HEK293 (cell line): ENCODE results near the gene DNAAF9.

Source experiments
- CTCF ChIA-PET: fragments of 350-600 bp; formaldehyde crosslinking; extraction: SDS; loops from one replicate; lab custom pipeline; 2021; ENCODE audit warnings: antibody characterized with exemption; lab: Yijun Ruan, JAX
- POLR2A ChIA-PET: fragments of 300-600 bp; formaldehyde crosslinking; extraction: SDS; loops from one replicate; lab custom pipeline; 2020; ENCODE audit warnings: antibody characterized with exemption, inconsistent platforms; lab: Yijun Ruan, JAX
- H3K27ac ChIP-seq: fragments of 200-500 bp; sonication (Bioruptor generic); 2 replicates; pipeline ENCODE4 v1.5.1; 2014; ENCODE audit warnings: low read depth, low read length, control low read depth, inconsistent platforms; ENCODE audit errors: extremely low read depth
- H3K36me3 ChIP-seq, 2 experiments: fragments of 200-500 bp in 1 of 2; sonication (Bioruptor generic) in 1 of 2; 1 replicate in 1 of 2; 2 replicates in 1 of 2; pipeline ENCODE4 v1.5.1; 2014 to 2017; ENCODE audit warnings: inconsistent platforms in 2 of 2, low read length in 2 of 2; ENCODE audit not compliant: control insufficient read depth in 2 of 2, insufficient read depth in 1 of 2
- H3K4me1 ChIP-seq: fragments of 200-500 bp; sonication (Bioruptor generic); 2 replicates; pipeline ENCODE4 v1.5.1; 2014; ENCODE audit warnings: mild to moderate bottlenecking, low read length, inconsistent platforms; ENCODE audit not compliant: control insufficient read depth, insufficient read depth
- H3K4me3 ChIP-seq: 2 replicates; pipeline ENCODE4 v1.5.1; 2011; ENCODE audit warnings: low read depth, mild to moderate bottlenecking, control low read depth, low read length, moderate library complexity
- H3K9me3 ChIP-seq: fragments of 200-500 bp; sonication (Bioruptor generic); 2 replicates; pipeline ENCODE4 v1.5.1; 2014; ENCODE audit warnings: low read depth, low read length, inconsistent platforms; ENCODE audit not compliant: control insufficient read depth, insufficient read depth
- EGR2 ChIP-seq: fragments of 450-650 bp; formaldehyde crosslinking; IDR thresholded peaks from 2 replicates; pipeline ENCODE4 v1.5.1; 2016; ENCODE audit warnings: low read depth, missing biosample characterization, missing genetic modification characterization
- FEZF1 ChIP-seq: fragments of 450-650 bp; formaldehyde crosslinking; IDR thresholded peaks from 2 replicates; pipeline ENCODE4 v1.5.1; 2016; ENCODE audit warnings: missing biosample characterization, missing genetic modification characterization
- GLIS1 ChIP-seq: fragments of 450-650 bp; formaldehyde crosslinking; IDR thresholded peaks from 2 replicates; pipeline ENCODE4 v1.5.1; 2016; ENCODE audit warnings: missing biosample characterization, missing genetic modification characterization
- HIC1 ChIP-seq: fragments of 450-650 bp; formaldehyde crosslinking; IDR thresholded peaks from 2 replicates; pipeline ENCODE4 v1.5.1; 2016; ENCODE audit warnings: missing biosample characterization, missing genetic modification characterization
- KLF10 ChIP-seq: fragments of 450-650 bp; IDR thresholded peaks from 2 replicates; pipeline ENCODE4 v1.5.1; 2018; ENCODE audit warnings: missing biosample characterization, mild to moderate bottlenecking, missing genetic modification characterization
- PRDM1 ChIP-seq: fragments of 450-650 bp; formaldehyde crosslinking; IDR thresholded peaks from 2 replicates; pipeline ENCODE4; 2016; ENCODE audit warnings: missing biosample characterization, missing genetic modification characterization
- SALL2 ChIP-seq: fragments of 450-650 bp; formaldehyde crosslinking; IDR thresholded peaks from 2 replicates; pipeline ENCODE4 v1.5.0; 2017; ENCODE audit warnings: missing biosample characterization, mild to moderate bottlenecking, missing genetic modification characterization, borderline replicate concordance
- TRIM28 ChIP-seq: IDR thresholded peaks from 2 replicates; pipeline ENCODE4 v1.6.1; 2011; ENCODE audit warnings: low read length, control low read depth, borderline replicate concordance
- ZBTB17 ChIP-seq: fragments of 450-650 bp; formaldehyde crosslinking; IDR thresholded peaks from 2 replicates; pipeline ENCODE4 v1.5.1; 2016; ENCODE audit warnings: missing biosample characterization, missing genetic modification characterization
- ZBTB21 ChIP-seq: fragments of 450-650 bp; formaldehyde crosslinking; IDR thresholded peaks from 2 replicates; pipeline ENCODE4 v1.5.1; 2017; ENCODE audit warnings: missing biosample characterization, missing genetic modification characterization
- ZFP41 ChIP-seq: fragments of 450-650 bp; formaldehyde crosslinking; IDR thresholded peaks from 2 replicates; pipeline ENCODE4 v1.5.1; 2016; ENCODE audit warnings: missing biosample characterization, missing genetic modification characterization, borderline replicate concordance
- ZNF121 ChIP-seq: fragments of 450-650 bp; formaldehyde crosslinking; IDR thresholded peaks from 2 replicates; pipeline ENCODE4 v1.5.1; 2016; ENCODE audit warnings: missing biosample characterization, missing genetic modification characterization
- ZNF133 ChIP-seq: fragments of 450-650 bp; formaldehyde crosslinking; IDR thresholded peaks from 2 replicates; pipeline ENCODE4 v1.5.1; 2016; ENCODE audit warnings: missing biosample characterization, missing genetic modification characterization
- ZNF138 ChIP-seq: fragments of 450-650 bp; formaldehyde crosslinking; IDR thresholded peaks from 2 replicates; pipeline ENCODE4 v1.5.1; 2016; ENCODE audit warnings: missing biosample characterization, missing genetic modification characterization, borderline replicate concordance
- ZNF175 ChIP-seq: fragments of 450-650 bp; formaldehyde crosslinking; IDR thresholded peaks from 2 replicates; pipeline ENCODE4 v1.5.1; 2016; ENCODE audit warnings: missing biosample characterization, missing genetic modification characterization
- ZNF184 ChIP-seq: fragments of 450-650 bp; IDR thresholded peaks from 2 replicates; pipeline ENCODE4 v1.5.1; 2018; ENCODE audit warnings: missing biosample characterization, mild to moderate bottlenecking, missing genetic modification characterization
- ZNF221 ChIP-seq: fragments of 450-650 bp; formaldehyde crosslinking; IDR thresholded peaks from 2 replicates; pipeline ENCODE4 v1.5.1; 2017; ENCODE audit warnings: missing biosample characterization, missing genetic modification characterization, borderline replicate concordance
- ZNF23 ChIP-seq: fragments of 450-650 bp; formaldehyde crosslinking; IDR thresholded peaks from 2 replicates; pipeline ENCODE4 v1.5.1; 2016; ENCODE audit warnings: missing biosample characterization, missing genetic modification characterization, borderline replicate concordance
- ZNF292 ChIP-seq: fragments of 450-650 bp; formaldehyde crosslinking; IDR thresholded peaks from 2 replicates; pipeline ENCODE4 v1.5.1; 2016; ENCODE audit warnings: low read depth, missing biosample characterization, missing genetic modification characterization, borderline replicate concordance
- ZNF404 ChIP-seq: fragments of 450-650 bp; formaldehyde crosslinking; IDR thresholded peaks from 2 replicates; pipeline ENCODE4 v1.5.1; 2017; ENCODE audit warnings: missing biosample characterization, missing genetic modification characterization
- ZNF433 ChIP-seq: fragments of 450-650 bp; formaldehyde crosslinking; IDR thresholded peaks from 2 replicates; pipeline ENCODE4 v1.5.1; 2016; ENCODE audit warnings: missing biosample characterization, missing genetic modification characterization, low read depth
- ZNF488 ChIP-seq: fragments of 450-650 bp; formaldehyde crosslinking; IDR thresholded peaks from 2 replicates; pipeline ENCODE4 v1.5.1; 2016; ENCODE audit warnings: missing biosample characterization, missing genetic modification characterization
- ZNF561 ChIP-seq: fragments of 450-650 bp; IDR thresholded peaks from 2 replicates; pipeline ENCODE4 v1.5.1; 2018; ENCODE audit warnings: missing biosample characterization, missing genetic modification characterization, borderline replicate concordance
- ZNF664 ChIP-seq: fragments of 450-650 bp; formaldehyde crosslinking; IDR thresholded peaks from 2 replicates; pipeline ENCODE4 v1.5.1; 2016; ENCODE audit warnings: missing biosample characterization, missing genetic modification characterization
- ZNF701 ChIP-seq: fragments of 450-650 bp; formaldehyde crosslinking; IDR thresholded peaks from 2 replicates; pipeline ENCODE4 v1.5.1; 2016; ENCODE audit warnings: missing biosample characterization, missing genetic modification characterization
- ZNF747 ChIP-seq: fragments of 450-650 bp; formaldehyde crosslinking; IDR thresholded peaks from 2 replicates; pipeline ENCODE4 v1.5.1; 2016; ENCODE audit warnings: missing biosample characterization, missing genetic modification characterization
- ZNF76 ChIP-seq: fragments of 450-650 bp; formaldehyde crosslinking; IDR thresholded peaks from 2 replicates; pipeline ENCODE4; 2016; ENCODE audit warnings: low read depth, missing biosample characterization, missing genetic modification characterization, borderline replicate concordance
- ZNF777 ChIP-seq: fragments of 450-650 bp; formaldehyde crosslinking; IDR thresholded peaks from 2 replicates; pipeline ENCODE4 v1.5.1; 2017; ENCODE audit warnings: missing biosample characterization, missing genetic modification characterization, borderline replicate concordance
- ZNF785 ChIP-seq: fragments of 450-650 bp; formaldehyde crosslinking; IDR thresholded peaks from 2 replicates; pipeline ENCODE4 v1.5.1; 2016; ENCODE audit warnings: missing biosample characterization, missing genetic modification characterization
- ZNF837 ChIP-seq: fragments of 450-650 bp; formaldehyde crosslinking; IDR thresholded peaks from 2 replicates; pipeline ENCODE4 v1.5.1; 2016; ENCODE audit warnings: missing biosample characterization, missing genetic modification characterization
- TF ChIP-seq, protein P1 (sequence below): fragments of 450-650 bp; IDR thresholded peaks from 2 replicates; pipeline ENCODE4 v1.5.1; 2018; ENCODE audit warnings: missing biosample characterization, missing genetic modification characterization

DNAAF9 gene

DNA sequence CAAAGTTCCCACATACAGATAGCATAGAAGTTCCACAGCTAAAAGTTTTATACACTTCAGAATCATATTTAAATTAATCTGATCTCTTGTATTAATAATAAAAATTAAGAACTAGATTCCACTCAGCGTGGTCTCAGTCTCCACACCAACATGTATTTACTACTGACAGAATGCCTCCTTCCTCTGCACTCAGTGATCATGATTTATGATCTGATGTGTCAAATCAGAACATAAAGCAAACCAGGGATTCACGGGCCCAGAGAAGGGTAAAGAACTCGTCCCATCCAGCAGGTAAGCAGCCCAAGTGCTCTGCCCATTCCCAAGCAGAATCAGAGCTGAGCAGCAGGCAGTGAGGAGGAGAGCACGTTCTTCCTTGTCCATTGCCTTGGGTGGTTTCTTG lies 49.2 kb upstream of the DNAAF9 start:
- H3K27ac ChIP-seq = no peak overlapping the region
- H3K9me3 ChIP-seq = no peaks in the 10 kb centered on the region
- CTCF ChIA-PET = interaction anchor here (0.5 kb wide), 1 partner anchor 499 kb away, joined by 3 read pairs; no protein-coding TSS in a partner anchor

GRCh38 chr20:3454831-3455230 lies 47.4 kb upstream of the DNAAF9 start:
- H3K27ac ChIP-seq = no peak overlapping the region
- no peaks in the 10 kb centered on the region for H3K36me3 ChIP-seq
- H3K9me3 ChIP-seq = no peaks in the 10 kb centered on the region
- TF ChIP-seq ZNF785 (tag by site-specific recombination) (no peak), ZNF292 (tag by site-specific recombination) (no peak), ZNF561 (tag by site-specific recombination) (no peak), ZNF133 (tag by site-specific recombination) (no peak), ZFP41 (no peak), HIC1 (tag by site-specific recombination) (no peak), ZNF23 (tag by site-specific recombination) (no peak), FEZF1 (tag by site-specific recombination) (no peak), ZBTB21 (no peak)
- CTCF ChIA-PET = interaction anchor here (0.6 kb wide), 2 partner anchors 427 to 1147 kb away, joined by 3 to 6 read pairs; no protein-coding TSS in a partner anchor
- no peaks in the 10 kb centered on the region for H3K4me1 ChIP-seq
- POLR2A ChIA-PET = interaction anchor here (0.6 kb wide), 1 partner anchor 359 kb away, joined by 4 read pairs; no protein-coding TSS in a partner anchor
- no peak overlapping the region for H3K4me3 ChIP-seq

More for the DNA sequence above, 49.2 kb upstream of the DNAAF9 start:
- Histone ChIP-seq H3K4me1 (no peaks in the 10 kb centered on the region), H3K4me3 (no peak overlapping the region), H3K36me3 (no peaks in the 10 kb centered on the region)
- POLR2A ChIA-PET = no interaction called here
- TF ChIP-seq, protein P1, sequence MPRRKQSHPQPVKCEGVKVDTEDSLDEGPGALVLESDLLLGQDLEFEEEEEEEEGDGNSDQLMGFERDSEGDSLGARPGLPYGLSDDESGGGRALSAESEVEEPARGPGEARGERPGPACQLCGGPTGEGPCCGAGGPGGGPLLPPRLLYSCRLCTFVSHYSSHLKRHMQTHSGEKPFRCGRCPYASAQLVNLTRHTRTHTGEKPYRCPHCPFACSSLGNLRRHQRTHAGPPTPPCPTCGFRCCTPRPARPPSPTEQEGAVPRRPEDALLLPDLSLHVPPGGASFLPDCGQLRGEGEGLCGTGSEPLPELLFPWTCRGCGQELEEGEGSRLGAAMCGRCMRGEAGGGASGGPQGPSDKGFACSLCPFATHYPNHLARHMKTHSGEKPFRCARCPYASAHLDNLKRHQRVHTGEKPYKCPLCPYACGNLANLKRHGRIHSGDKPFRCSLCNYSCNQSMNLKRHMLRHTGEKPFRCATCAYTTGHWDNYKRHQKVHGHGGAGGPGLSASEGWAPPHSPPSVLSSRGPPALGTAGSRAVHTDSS (tag by site-specific recombination) = no peak
- TF ChIP-seq PRDM1 (tag by site-specific recombination) = no peak
- TF ChIP-seq ZNF221 (tag by site-specific recombination) = no peak
- no peak for TF ChIP-seq ZNF138 (tag by site-specific recombination)

- POLR2A ChIA-PET = interaction anchor here (0.6 kb wide), 1 partner anchor 201 kb away, joined by 3 read pairs; no protein-coding TSS in a partner anchor
- H3K36me3 ChIP-seq = no peaks in the 10 kb centered on the region; a peak in 1 of 3 replicates
- CTCF ChIA-PET = interaction anchor here (1.0 to 1.8 kb wide), 3 partner anchors 12 to 27 kb away, joined by 3 to 4 read pairs (median 3); no protein-coding TSS in a partner anchor
- no peak overlapping the region for H3K27ac ChIP-seq
- H3K4me3 ChIP-seq = no peak overlapping the region
- no peaks in the 10 kb centered on the region for H3K9me3 ChIP-seq
- no peaks in the 10 kb centered on the region for H3K4me1 ChIP-seq
- TF ChIP-seq ZNF175 (tag by site-specific recombination) = no peak
- no peak for TF ChIP-seq ZBTB17 (tag by site-specific recombination)
- no peak for TF ChIP-seq ZNF76
- no peak for TF ChIP-seq ZNF184 (tag by site-specific recombination)
- no peak for TF ChIP-seq ZNF664 (tag by site-specific recombination)
- no peak for TF ChIP-seq TRIM28
- TF ChIP-seq EGR2 = no peak
- TF ChIP-seq ZNF121 (tag by site-specific recombination) = no peak
- no peak for TF ChIP-seq KLF10 (tag by site-specific recombination)
- TF ChIP-seq ZNF433 = no peak
- TF ChIP-seq SALL2 (tag by site-specific recombination) = no peak
- no peak for TF ChIP-seq ZNF701 (tag by site-specific recombination)
- TF ChIP-seq ZNF488 (tag by site-specific recombination) = no peak
- no peak for TF ChIP-seq ZNF777
- TF ChIP-seq ZNF747 (tag by site-specific recombination) = no peak
- no peak for TF ChIP-seq ZNF837 (tag by site-specific recombination)
- no peak for TF ChIP-seq GLIS1
- TF ChIP-seq ZNF404 = no peak
Observed at GRCh38 chr20:3452690-3453089, 45.2 kb upstream of the DNAAF9 start.
